GM08714 (cell line): Measurements from ENCODE around the gene RTL10.

ENCODE experiments used
- H3K4me3 ChIP-seq: fragments of 200-500 bp; sonication (Bioruptor generic); 2 replicates; pipeline ENCODE4 v1.5.1; 2014; ENCODE audit warnings: mild to moderate bottlenecking, low read length, inconsistent platforms
- ZNF274 ChIP-seq: IDR thresholded peaks from 2 replicates; pipeline ENCODE4 v1.6.1; 2012; ENCODE audit warnings: mild to moderate bottlenecking, low read depth, low read length

RTL10 gene

DNA sequence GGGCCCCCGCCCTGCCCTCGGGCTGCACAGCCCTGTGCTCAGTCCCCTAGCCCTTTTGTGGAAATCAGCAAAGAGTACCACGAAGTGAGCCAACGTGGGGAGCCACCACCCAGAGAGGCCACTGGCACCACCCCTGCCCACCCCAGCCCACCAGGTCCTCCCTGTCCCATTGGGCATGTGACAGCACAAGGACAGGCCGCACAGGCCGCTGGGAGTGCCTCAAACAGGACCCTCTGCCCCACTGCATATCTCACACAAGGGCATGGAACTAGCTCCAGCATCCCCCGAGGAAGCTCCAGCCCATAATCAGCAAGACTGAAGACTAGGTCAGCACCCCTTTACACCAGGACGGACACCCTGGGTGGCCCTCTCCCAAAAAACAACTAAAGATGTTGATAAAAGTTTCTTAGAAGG, 29.7 kb downstream of the RTL10 start:
- no peak overlapping the region for H3K4me3 ChIP-seq
- TF ChIP-seq ZNF274 = no peak

GRCh38 chr22:19824212-19824925, 30.3 kb downstream of the RTL10 start:
- no peak for TF ChIP-seq ZNF274
- H3K4me3 ChIP-seq = no peak overlapping the region

DNA sequence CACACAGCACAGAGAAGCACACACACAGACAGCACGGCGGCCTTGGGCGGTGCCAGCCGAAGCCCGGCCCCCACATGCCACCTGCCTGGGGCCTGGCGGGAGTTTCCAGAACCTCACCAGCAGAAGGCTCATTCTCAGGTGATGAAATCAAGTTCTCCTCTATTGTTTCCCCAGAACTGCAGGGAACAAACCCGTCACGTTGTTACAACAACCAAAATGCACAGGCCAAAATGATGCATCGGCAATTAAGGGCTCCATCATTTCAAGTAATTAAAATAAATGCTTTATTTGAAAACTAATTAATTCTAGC, 30.8 kb downstream of the RTL10 start:
- H3K4me3 ChIP-seq = no peak overlapping the region
- TF ChIP-seq ZNF274 = no peak

DNA sequence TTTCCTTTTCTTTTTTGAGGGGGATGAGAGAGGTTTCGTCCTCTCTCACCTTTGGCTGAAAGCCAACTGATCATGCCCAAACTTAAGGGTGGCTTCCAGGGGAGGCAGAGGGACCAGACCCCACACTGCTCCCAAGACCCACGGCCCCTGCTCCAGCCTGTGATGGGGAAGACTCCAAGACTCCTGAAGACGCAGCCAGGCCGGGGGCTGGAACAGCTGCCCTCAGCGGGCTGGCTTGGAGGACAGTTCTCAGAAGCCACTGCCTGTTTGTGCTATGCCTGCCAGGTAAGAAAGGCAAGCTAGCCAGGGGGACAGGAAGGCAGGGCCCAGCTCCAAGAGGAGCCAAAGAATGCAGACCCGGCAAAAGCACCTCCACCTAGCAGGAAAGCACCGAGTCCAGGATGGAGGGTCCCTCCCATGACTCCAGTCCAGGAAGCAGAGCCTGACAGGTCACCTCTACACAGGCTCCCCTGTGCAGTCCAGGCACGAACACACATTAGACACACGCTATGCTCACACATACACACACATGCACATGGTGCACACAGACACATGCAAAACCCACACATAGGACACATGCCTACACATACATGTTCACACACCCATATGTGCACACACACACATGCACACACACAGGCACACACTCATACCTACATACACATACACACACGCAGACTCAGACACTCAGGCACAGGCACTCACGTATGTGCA, 31.3 kb downstream of the RTL10 start:
- no peak overlapping the region for H3K4me3 ChIP-seq
- TF ChIP-seq ZNF274 = no peak

DNA sequence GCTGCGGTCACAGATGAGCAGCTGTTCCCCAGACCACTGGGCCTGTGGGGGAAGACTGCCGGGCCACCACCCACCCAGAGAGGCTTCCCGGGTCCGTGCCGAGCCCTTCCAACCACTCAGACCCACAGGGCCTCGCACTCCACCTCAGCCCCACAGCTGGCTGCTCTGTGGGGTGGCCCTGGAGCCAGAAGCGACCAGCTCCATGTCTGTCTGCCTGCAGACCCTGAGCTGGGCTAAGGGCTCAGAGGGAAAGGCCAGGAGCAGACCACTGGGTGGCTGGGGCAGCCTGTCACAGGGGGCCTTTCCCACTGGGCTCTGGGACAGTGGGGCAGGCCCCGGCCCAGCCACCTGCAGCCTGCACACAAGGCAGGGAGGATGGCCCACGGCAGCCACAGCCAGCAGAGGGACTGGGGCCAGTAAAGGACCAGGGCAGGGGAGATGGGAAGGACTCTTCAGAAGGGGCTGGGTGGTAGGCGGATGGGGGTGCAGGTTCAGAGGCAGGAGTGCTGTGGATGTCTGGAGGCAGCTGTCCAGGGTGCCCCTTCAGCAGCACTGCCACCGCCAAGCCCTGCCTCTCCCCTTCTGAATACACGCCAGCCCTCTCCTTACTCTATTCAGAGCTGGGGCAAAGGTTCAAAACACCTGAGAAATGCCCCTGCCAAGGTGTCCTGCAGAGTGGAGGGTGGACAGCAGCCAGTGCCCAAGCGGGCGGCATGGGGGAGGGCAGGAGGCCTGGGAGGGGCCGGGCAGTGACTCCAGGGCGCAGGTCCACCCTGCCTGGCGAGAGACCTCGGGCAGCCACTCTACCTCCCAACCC, 32.2 kb downstream of the RTL10 start:
- no peak for TF ChIP-seq ZNF274
- H3K4me3 ChIP-seq = no peak overlapping the region

GRCh38 chr22:19821523-19822300, 33.0 kb downstream of the RTL10 start:
- no peak for TF ChIP-seq ZNF274
- H3K4me3 ChIP-seq = no peak overlapping the region

DNA sequence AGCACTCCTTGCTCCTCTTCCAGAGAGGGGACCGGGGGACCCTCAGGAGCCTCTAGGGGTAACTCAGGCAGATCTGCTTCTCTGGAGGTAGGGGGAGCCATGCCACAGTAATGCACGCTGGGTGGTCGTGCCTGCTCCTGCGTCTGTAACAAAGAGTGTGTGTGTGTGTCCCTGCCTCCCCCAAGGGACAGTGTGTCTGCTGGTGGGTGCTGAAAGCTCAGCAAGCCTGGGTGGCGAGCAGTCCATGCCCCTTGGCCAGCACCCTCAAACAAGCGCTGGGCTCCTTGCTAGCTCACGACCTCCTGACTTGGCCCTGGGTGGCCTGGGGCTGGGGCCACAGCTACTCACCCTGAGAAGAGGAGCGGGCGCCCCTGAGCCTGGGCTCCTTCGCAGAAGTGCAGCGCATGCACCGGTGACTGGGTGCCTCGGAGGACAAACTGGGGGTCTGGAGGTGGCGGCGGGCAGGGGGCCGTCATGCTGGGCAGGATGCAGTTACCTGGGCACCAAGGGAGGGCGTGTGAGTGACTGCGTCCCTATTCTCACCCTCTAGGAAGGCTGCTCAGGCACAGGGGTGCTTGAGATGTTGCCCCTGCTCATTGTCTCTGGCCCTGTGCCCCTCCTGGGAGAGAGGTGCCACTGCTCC, 33.7 kb downstream of the RTL10 start:
- no peak for TF ChIP-seq ZNF274
- H3K4me3 ChIP-seq = no peak overlapping the region

- H3K4me3 ChIP-seq = no peak overlapping the region
- no peak for TF ChIP-seq ZNF274
These were observed 34.5 kb downstream of the RTL10 start for GRCh38 chr22:19819911-19820879.

DNA sequence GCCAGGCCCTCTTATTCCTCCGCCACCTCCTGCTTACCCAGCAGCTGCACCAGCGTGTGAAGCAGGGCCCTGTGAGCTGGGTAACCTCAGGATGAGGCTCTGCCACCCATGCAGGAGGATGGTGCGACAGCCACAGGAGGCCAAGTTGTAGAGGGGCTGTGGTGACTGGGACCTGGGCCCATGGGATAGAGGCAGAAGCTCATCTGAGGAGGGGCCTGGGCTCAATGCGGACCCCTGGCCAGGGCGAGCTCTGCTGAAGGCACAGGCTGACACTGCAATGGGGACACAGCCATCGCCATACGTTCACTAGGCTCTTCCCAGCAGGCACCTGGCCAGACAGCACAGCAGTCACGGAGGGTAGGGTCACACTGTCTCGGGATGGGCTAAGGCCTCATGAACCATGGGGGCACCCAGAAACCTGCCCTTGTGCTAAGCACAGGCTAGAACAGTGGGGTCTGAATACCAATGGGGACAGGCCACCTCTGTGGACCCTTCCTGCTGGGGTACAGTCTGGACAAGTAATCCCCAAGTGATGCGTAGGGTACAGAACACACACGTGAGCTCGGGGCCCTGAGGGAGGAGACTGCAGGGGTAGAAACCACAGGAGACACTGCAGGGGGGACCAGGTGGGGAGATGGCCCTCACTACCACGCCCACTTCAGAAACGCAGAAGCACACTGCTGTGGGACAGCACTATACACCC, 35.3 kb downstream of the RTL10 start:
- no peak overlapping the region for H3K4me3 ChIP-seq
- TF ChIP-seq ZNF274 = no peak

DNA sequence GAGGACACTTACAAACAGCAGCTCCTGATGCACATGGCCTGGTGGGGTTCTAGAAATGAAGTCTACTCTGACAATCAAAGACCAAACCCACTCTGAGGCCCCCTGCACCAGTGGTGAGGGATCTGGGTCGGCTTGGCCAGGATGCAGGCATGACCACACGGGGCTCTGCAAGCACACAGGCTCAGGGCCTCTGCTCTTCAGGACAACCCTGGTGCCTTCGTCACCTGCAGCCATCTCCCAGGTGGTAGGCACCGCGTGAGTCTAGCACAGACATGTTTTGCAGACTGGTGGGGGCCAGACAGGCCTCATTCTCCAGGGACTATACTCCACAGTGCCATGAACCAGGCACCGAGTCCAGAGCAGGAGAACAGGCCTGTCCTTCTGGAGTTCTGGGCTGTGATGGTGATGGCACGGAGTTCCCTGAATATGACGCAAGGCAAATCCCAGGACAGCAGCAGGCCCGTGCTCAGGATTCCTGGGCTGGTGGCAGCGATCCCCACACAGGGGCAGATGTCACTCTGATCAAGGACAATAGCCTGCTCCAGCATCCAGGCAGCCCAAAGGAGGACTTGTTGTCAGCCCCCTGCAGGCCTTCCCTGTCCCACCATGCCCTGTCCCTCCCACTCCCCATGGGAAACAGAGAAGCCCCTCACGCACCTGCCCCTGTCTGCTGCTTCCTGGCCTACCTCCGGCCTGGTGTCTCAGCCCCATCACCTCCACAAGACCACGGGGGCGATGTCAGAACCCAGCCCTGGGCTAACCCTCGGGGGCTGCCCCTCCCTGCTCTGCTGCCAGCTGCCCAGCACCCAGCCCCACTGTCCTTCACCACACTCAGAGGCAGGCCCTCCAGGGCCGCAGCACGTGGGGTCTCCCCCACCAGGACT, 36.1 kb downstream of the RTL10 start:
- H3K4me3 ChIP-seq = no peak overlapping the region
- no peak for TF ChIP-seq ZNF274
